K562 (cell line): ENCODE results near the gene BCL2L13. TPM values are rescaled to one million over a fixed set of nuclear protein-coding genes. Genes with fewer than 3 reads are reported as not detected.

Source experiments
- ARHGAP35 ChIP-seq: fragments of 450-650 bp; IDR thresholded peaks from 2 replicates; pipeline ENCODE4 v1.6.1; 2018; ENCODE audit not compliant: partially characterized antibody
- CBX5 ChIP-seq: IDR thresholded peaks from 2 replicates; pipeline ENCODE4 v1.6.1; 2014; ENCODE audit warnings: low read depth, borderline replicate concordance
- CHCHD3 ChIP-seq: fragments of 250-450 bp; sonication (Bioruptor Pico); IDR thresholded peaks from 2 replicates; pipeline ENCODE4 v2.1.2; 2022; ENCODE audit warnings: mild to moderate bottlenecking
- ELK3 ChIP-seq: fragments of 450-650 bp; formaldehyde crosslinking; IDR thresholded peaks from 2 replicates; pipeline ENCODE4 v1.4.0; 2020; ENCODE audit warnings: mild to moderate bottlenecking
- FOSL1 ChIP-seq: fragments of 200-800 bp; sonication (Bioruptor generic); conservative IDR thresholded peaks from 2 replicates; pipeline ENCODE4 v1.6.1; 2016; ENCODE audit warnings: missing genetic modification characterization, missing compliant biosample characterization
- MAFG ChIP-seq: fragments of 450-650 bp; conservative IDR thresholded peaks from 2 replicates; pipeline ENCODE4 v1.6.1; 2016; ENCODE audit warnings: missing genetic modification characterization, missing compliant biosample characterization
- NR1H2 ChIP-seq: sonication (generic); formaldehyde crosslinking; IDR thresholded peaks from 2 replicates; pipeline ENCODE4 v1.4.0; 2020; ENCODE audit warnings: mild to moderate bottlenecking, missing genetic modification reagents
- PATZ1 ChIP-seq: fragments of 250-450 bp; sonication (Bioruptor Pico); IDR thresholded peaks from 2 replicates; pipeline ENCODE4 v1.5.0; 2020; ENCODE audit warnings: mild to moderate bottlenecking, borderline replicate concordance
- PHB ChIP-seq: fragments of 250-450 bp; sonication (Bioruptor Pico); IDR thresholded peaks from 2 replicates; pipeline ENCODE4 v1.5.0; 2021
- PPARD ChIP-seq: fragments of 250-450 bp; sonication (Bioruptor Pico); IDR thresholded peaks from 2 replicates; pipeline ENCODE4 v1.8.0; 2022; ENCODE audit warnings: inconsistent platforms, mild to moderate bottlenecking, moderate library complexity
- RB1 ChIP-seq: fragments of 450-650 bp; IDR thresholded peaks from 2 replicates; pipeline ENCODE4 v1.6.1; 2017; ENCODE audit warnings: low read depth, mild to moderate bottlenecking
- TGIF2 ChIP-seq: sonication (generic); formaldehyde crosslinking; IDR thresholded peaks from 2 replicates; pipeline ENCODE4 v1.8.1; 2022; ENCODE audit warnings: mild to moderate bottlenecking, missing genetic modification reagents, moderate library complexity
- U2AF2 ChIP-seq: fragments of 200-400 bp; formaldehyde crosslinking; optimal IDR thresholded peaks from 2 replicates; pipeline ENCODE3; 2017; ENCODE audit warnings: low read depth, mild to moderate bottlenecking, low read length
- ZNF311 ChIP-seq: fragments of 250-450 bp; sonication (Bioruptor Pico); IDR thresholded peaks from 2 replicates; pipeline ENCODE4 v1.4.0; 2020; ENCODE audit warnings: mild to moderate bottlenecking, moderate library complexity
- ZNF766 ChIP-seq: fragments of 200-800 bp; sonication (Bioruptor generic); conservative IDR thresholded peaks from 2 replicates; pipeline ENCODE4 v1.6.1; 2016; ENCODE audit warnings: missing genetic modification characterization, missing compliant biosample characterization
- polyA plus RNA-seq, 8 experiments: library from polyadenylated mRNA; depleted of rRNA in 4 of 8; stranded (reverse) in 5 of 8; unstranded in 3 of 8; fragments of >200 nt; fragmentation: Nextera tagmentation in 2 of 8; fragmentation: Illumina TruSeq in 1 of 8; extraction: Ambion mirVana in 2 of 8; extraction: Trizol in 1 of 8; gene quantifications; 2 replicates each; pipeline versions ENCODE4 v1.2.1 to v1.2.3, GENCODE V29; 2011 to 2014; ENCODE audit warnings: inconsistent platforms in 1 of 8, missing spikeins in 1 of 8
- total RNA-seq, 7 experiments: library from RNA; depleted of rRNA in 6 of 7; stranded (reverse); fragments of >200 nt in 6 of 7; fragmentation: Illumina TruSeq in 2 of 7; extraction: Trizol in 2 of 7; gene quantifications; 2 replicates each; pipeline versions ENCODE4 v1.2.1 to v1.2.3, GENCODE V29; 2011 to 2021; ENCODE audit warnings: low replicate concordance in 1 of 7
- TF ChIP-seq, protein P1 (sequence below): fragments of 250-450 bp; sonication (Bioruptor Pico); IDR thresholded peaks from 2 replicates; pipeline ENCODE4 v1.5.0; 2021; ENCODE audit warnings: mild to moderate bottlenecking, moderate library complexity
- TF ChIP-seq, protein P2 (sequence below), 2 experiments: fragments of 450-650 bp; conservative IDR thresholded peaks; 2 replicates each; pipeline ENCODE4 v1.6.1; 2017; ENCODE audit warnings: mild to moderate bottlenecking in 2 of 2, moderate library complexity in 2 of 2
- TF ChIP-seq, protein P3 (sequence below): sonication (generic); IDR thresholded peaks from 2 replicates; pipeline ENCODE4 v1.6.1; 2016

BCL2L13 gene
- total and polyA plus RNA-seq, 9 of the 15 experiments (the other 6 are each of a cell fraction or from before 2014, with no cell fraction given), result 41.5 to 63.4 (median 56.5) TPM

DNA sequence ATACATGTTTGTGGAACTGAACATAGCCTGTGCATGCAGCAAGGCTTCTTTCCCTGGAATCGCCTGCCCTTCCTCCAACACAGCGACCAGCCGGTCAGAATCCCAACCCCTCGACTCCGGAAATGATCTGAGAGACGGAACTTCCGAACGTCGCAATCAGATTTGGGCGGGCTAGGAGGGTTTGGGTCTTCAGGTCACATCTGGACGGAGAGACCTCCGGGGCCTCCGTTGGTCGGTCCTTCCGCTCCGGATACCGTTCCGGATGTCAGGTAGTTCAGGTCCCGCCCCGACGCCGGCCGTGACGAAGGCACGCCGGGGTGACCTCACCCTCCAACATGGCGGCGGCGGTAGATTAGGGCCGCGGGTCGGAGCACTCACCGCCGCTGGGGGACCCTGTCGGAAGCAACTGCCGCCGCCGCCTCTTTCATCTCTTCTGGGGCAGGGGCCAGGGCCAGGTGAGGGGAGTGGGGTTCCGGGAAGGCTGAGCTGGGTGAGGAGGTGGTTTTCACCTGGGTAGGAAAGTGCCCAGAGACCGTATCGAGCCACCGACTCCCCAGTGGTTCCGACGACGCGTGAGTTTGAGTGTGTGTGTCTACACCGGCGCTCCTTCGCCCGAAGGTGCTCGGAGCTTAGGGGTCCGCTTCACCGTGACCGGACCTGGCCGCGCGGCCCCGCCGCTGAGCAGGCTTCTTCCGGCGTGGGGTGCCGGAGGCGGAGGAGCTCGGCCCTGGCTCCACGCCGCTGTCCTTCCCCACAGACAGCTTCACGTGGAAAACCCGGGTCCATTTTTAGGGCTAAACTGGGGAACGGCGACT lies at the start of gene BCL2L13 (continued):
- TF ChIP-seq ELK3 (CRISPR knock-in tag) (no peak), RB1 (peak; percentile 84), ZNF766 (no peak), ZNF311 (no peak), MAFG (tag) (no peak), CBX5 (no peak), FOSL1 (tag) (peak; percentile 88), ARHGAP35 (no peak), TGIF2 (CRISPR knock-in tag) (no peak), CHCHD3 (CRISPR knock-in tag) (no peak; the same call in 1 of the 2 replicates), PATZ1 (CRISPR knock-in tag) (peak; percentile 7; the same call in 1 of the 2 replicates), NR1H2 (CRISPR knock-in tag) (peak; percentile 89), U2AF2 (no peak), PPARD (CRISPR knock-in tag) (no peak), PHB (CRISPR knock-in tag) (no peak; the same call in 1 of the 2 replicates)
- TF ChIP-seq, protein P1, sequence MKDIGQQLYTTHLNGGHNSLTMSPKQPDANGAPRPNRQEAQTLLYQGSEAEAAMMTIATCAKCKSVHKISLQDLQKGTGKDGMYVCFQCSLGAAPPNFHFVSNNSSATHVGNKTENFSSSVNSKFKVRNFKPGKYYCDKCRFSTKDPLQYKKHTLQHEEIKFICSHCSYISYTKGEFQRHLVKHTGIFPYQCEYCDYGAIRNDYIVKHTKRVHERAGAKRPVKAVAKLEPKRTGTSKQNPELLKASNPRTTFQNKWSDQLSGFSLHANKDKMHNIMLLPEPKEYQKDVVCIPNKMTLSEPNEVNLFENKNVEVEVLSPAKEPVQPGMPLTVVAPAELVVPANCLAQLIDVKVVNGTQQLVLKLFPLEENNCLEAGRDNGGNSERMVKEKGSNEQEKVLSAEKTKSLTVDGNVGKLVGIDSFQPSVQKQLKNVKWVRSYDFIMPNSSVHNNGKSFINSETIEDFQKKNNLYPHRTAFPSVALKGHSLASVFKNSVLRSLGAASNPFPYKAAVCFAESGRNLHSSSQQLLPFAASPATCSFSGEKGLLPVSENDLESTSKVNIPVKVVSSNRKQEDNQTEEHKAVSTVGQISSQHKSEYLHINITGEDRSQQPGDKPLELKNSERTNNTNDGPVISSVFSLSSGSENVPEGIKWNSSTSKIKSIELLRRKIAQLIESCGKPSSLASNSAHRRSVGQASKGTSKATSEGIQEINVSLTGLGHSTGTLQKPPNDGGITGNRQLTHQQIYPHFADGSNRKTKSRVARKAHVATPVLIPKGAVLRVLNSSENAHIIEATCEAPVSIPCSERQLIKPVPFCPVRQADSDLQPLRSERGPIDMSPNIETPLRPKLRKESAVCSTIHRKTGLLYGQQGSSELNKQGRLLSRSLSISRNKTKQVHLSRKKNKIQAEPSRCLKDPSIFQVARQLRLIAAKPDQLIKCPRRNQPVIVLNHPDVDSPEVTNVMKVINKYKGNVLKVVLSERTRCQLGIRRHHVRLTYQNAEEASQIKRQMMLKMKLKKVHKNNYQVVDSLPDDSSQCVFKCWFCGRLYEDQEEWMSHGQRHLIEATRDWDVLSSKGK (CRISPR knock-in tag), result no peak
- TF ChIP-seq, protein P2, sequence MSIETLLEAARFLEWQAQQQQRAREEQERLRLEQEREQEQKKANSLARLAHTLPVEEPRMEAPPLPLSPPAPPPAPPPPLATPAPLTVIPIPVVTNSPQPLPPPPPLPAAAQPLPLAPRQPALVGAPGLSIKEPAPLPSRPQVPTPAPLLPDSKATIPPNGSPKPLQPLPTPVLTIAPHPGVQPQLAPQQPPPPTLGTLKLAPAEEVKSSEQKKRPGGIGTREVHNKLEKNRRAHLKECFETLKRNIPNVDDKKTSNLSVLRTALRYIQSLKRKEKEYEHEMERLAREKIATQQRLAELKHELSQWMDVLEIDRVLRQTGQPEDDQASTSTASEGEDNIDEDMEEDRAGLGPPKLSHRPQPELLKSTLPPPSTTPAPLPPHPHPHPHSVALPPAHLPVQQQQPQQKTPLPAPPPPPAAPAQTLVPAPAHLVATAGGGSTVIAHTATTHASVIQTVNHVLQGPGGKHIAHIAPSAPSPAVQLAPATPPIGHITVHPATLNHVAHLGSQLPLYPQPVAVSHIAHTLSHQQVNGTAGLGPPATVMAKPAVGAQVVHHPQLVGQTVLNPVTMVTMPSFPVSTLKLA (conservative IDR thresholded peaks at IDR 0.05), result peak; percentile 45 to 73; a peak in 2 of 4 replicates
- TF ChIP-seq, protein P3, sequence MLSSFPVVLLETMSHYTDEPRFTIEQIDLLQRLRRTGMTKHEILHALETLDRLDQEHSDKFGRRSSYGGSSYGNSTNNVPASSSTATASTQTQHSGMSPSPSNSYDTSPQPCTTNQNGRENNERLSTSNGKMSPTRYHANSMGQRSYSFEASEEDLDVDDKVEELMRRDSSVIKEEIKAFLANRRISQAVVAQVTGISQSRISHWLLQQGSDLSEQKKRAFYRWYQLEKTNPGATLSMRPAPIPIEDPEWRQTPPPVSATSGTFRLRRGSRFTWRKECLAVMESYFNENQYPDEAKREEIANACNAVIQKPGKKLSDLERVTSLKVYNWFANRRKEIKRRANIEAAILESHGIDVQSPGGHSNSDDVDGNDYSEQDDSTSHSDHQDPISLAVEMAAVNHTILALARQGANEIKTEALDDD, result no peak; the same call in none of the 2 replicates
